Fibroblast of pulmonary artery (primary cell): ENCODE measurements around the gene DNAH1.
A peak's percentile ranks its signal among the peaks of the same experiment; 100 is the strongest.

Experiments
- DNase-seq: peaks from one replicate; pipeline ENCODE4 v3.0.0-alpha.2; 2010; ENCODE audit warnings: low read depth
- H3K4me3 ChIP-seq: replicated peaks from 2 replicates; pipeline ENCODE4 v1.5.1; 2011; ENCODE audit warnings: low read depth, mild to moderate bottlenecking, control low read depth, low read length, moderate library complexity
- TF ChIP-seq, protein P1 (sequence below): IDR thresholded peaks from 2 replicates; pipeline ENCODE4 v1.5.1; 2011; ENCODE audit warnings: mild to moderate bottlenecking, control low read depth, low read length, inconsistent platforms; ENCODE audit errors: missing control alignments

DNAH1 gene

DNA sequence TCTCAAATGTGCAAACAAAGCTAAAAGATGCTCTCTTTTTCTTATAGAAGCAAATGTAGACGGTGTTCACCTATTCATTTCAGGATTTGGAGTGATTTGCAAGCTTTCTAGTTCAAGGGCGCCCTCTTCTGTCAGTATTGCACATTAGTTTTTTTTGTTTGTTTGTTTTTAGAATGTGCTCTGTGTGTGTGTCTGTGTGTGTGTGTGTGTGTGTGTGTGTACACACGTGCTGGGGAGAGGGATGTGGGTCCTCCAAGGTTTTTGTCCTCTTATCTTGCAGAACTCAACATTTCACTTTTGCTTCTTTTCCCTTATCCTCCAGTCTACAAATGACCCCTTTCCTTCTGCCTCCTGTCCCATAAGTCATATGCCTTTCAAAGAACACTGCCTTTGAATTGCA lies 23.5 kb downstream of the DNAH1 start:
- TF ChIP-seq, protein P1, sequence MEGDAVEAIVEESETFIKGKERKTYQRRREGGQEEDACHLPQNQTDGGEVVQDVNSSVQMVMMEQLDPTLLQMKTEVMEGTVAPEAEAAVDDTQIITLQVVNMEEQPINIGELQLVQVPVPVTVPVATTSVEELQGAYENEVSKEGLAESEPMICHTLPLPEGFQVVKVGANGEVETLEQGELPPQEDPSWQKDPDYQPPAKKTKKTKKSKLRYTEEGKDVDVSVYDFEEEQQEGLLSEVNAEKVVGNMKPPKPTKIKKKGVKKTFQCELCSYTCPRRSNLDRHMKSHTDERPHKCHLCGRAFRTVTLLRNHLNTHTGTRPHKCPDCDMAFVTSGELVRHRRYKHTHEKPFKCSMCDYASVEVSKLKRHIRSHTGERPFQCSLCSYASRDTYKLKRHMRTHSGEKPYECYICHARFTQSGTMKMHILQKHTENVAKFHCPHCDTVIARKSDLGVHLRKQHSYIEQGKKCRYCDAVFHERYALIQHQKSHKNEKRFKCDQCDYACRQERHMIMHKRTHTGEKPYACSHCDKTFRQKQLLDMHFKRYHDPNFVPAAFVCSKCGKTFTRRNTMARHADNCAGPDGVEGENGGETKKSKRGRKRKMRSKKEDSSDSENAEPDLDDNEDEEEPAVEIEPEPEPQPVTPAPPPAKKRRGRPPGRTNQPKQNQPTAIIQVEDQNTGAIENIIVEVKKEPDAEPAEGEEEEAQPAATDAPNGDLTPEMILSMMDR: peak; percentile 70
- DNase-seq: peak; percentile 93
- H3K4me3 ChIP-seq: no peak overlapping the region

DNA sequence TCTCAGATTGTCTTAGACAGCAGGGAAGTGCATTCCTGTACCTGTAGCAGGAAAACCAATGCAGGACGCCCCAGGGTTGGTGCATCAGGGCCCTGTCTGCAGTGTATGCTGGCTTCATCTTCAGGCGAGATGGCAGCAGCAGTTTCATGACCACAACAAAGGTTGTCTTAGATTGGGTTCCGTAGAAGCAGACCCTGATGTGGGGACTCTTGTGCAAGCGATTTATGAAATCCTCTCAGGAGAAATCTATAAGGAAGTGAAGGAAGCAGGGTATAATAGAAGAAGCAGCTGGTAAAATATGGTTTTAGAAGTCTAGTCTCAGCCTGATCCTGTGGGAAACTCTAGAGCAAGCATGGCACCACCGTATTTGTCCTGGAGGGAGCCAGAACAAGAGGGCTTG lies 25.0 kb downstream of the DNAH1 start:
- no peak for DNase-seq
- no peak overlapping the region for H3K4me3 ChIP-seq
- TF ChIP-seq, protein P1: no peak

DNA sequence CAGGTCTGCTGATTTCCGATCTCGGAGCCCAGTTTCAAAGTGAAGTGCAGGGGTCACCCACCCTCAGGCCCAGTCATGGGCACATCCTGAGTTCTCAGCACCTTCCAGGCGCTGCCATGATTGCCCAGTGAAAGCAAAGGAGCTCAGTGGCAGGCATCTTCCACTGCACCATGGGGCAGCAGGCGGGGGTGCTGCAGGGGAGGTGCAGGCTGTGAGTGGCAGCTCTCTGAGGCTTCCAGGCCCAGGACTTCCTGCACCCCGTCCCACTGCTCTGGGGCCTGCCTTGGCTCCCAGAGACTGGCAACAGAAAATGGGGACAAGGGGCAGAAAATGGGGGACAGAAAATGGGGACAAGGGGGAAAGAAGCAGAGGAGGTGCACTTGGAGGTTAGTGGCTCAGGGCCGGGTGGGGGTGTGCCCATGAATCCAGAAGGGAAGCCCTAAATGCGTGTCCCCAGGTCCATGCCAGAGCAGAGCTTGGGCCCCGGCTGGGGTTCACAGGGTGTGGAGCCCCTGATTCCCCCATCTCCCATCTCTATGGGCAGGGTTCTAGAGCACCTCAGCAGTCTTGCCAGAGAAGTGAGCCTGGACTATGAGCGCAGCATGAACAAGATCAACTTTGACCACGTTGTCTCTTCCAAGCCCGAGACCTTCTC lies 28.0 kb downstream of the DNAH1 start:
- DNase-seq: no peak
- no peak overlapping the region for H3K4me3 ChIP-seq
- TF ChIP-seq, protein P1: no peak

DNA sequence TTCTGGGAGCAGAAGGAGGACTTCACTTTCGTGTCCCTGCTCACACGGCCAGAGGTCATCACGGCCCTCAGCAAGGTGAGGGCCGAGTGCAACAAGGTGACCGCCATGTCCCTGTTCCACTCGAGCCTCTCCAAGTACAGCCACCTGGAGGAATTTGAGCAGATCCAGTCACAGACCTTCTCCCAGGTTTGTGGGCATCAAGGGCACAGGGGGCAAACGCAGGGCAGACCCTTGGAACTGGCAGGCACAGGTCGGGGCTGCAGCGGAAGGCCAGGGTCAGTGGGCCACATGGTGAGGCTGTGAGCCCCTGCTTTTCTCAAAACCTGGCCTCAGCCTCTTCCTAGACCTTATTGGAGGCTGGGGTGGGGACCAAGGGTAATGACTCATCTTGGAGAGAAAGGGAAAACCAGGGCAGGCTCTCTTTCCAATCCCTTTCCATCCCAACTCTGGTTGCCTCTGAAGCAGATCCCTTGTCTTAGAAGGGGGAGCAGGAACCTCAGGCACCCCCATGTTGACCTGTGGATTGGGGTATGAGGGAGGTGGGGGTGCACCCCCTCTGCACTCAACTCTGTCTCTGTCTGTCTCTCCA lies 29.5 kb downstream of the DNAH1 start:
- DNase-seq: peak; percentile 17
- TF ChIP-seq, protein P1: no peak
- H3K4me3 ChIP-seq: no peak overlapping the region

DNA sequence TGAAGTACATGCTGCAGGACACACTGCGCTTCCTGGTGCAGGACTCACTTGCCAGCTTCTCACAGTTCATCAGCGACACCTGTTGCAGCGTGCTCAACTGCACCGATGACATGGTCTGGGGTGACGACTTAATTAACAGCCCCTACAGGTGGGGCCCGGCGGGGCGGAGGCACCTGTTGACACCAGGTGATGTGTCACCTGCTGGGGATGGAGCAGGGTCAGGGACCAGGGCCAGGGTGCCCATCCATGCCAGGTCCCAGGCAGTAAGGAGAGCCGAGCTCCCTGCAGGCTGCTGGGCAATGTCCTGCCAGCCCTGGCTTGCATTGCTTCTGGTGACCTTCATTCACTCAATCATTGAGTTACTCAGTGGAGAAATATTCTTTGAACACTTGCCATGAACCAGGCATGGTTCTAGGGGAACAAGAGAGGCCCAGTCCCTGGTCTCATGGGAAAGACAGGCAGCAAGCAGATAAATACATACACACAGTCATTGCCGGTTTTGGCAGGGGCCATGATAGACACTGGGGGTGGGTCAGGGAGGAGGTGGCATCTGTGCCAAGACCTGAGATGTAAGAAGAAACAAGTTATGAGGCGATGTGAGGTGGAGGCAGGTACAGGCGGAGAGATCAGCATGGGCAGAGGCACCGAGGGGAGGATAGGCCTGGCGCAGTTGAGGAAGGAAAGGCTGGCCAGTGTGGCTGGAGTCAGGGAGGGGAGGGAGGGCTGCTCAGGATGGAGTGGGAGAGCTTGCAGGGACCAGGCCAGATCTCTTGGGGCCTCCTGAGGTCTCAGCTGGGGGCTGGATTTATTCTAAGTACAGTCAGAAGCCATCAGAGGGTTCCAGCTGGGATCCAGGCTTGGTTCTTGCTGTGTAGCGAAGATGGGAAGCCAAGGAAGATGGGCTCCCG lies 30.8 kb downstream of the DNAH1 start:
- peak; percentile 60 for DNase-seq

DNA sequence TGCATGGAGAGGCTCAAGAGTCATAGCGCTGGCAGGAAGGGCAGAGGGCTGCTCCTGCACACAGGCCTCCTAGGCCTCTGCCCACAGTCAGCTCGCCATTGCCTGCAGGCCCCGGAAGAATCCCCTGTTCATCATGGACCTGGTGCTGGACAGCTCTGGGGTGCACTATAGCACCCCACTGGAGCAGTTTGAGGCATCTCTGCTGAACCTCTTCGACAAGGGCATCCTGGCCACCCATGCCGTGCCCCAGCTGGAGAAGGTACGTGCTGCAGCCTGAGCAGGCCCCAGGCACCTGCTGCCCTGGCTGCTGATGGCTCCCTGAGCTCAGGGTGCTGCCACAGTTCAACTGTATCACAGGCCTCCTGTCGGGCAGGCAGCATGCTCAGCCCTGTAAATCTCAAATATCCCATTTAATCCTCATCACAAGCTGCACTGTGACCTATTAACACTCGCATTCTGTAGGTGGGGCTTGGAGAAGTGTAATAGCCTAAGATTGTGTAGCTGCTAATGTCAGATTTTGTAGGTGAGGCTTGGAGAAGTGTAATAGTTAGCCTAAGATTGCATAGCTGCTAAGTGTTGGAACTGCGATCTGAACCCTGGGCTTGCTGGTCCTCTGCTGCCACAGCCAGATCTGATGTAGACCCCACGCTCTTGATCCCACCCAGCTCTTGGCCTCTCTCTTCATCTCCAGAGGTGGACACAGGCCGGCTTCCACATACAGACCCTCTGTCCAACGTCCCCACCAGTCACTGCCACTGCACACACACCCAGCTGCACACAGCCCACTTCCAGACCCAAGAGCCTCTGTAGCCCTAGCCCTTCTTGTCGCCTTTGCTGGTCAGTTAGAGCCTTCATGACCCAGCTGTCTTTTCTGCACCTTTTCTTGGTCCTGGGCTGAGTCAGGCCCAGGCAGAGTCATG lies 31.9 kb downstream of the DNAH1 start:
- TF ChIP-seq, protein P1: no peak
- H3K4me3 ChIP-seq: no peak overlapping the region
- no peak for DNase-seq

More for the DNA sequence above, 30.8 kb downstream of the DNAH1 start:
- TF ChIP-seq, protein P1: no peak
- no peak overlapping the region for H3K4me3 ChIP-seq
